Measurements from ENCODE around the gene LAIR1. TPM values are rescaled to one million over a fixed set of nuclear protein-coding genes. Genes with fewer than 3 reads are reported as not detected.

The LAIR1 gene
- polyA plus RNA-seq, 1 of the 3 experiments (the other 2 are of a cell fraction) = not detected

GRCh38 chr19:54408456-54409026 is 43.8 kb upstream of the LAIR1 start:
- no peaks in the 10 kb centered on the region for H3K9me3 ChIP-seq
- no peak overlapping the region for H2AFZ ChIP-seq (ENCODE audit: low read depth)
- no peak overlapping the region for H3K27ac ChIP-seq (ENCODE audit: low read depth in 2 of 2, low read length in 1 of 2)
- H3K9ac ChIP-seq = no peak overlapping the region
- TF ChIP-seq USF2 (IDR thresholded peaks at IDR 0.05; ENCODE audit: borderline replicate concordance, low read depth, low read length) (no peak), PBX3 (IDR thresholded peaks at IDR 0.05) (no peak), MXI1 (IDR thresholded peaks at IDR 0.05; ENCODE audit: low read depth, low read length) (no peak), JUND (IDR thresholded peaks at IDR 0.05) (no peak), SMC3 (IDR thresholded peaks at IDR 0.05; ENCODE audit: low read depth, low read length) (no peak), TCF12 (IDR thresholded peaks at IDR 0.05) (no peak), SIN3A (IDR thresholded peaks at IDR 0.05; ENCODE audit: borderline replicate concordance, low read depth, low read length) (no peak), POLR2AphosphoS5 (IDR thresholded peaks at IDR 0.05; ENCODE audit: low read depth, low read length) (no peak), RAD21 (IDR thresholded peaks at IDR 0.05; ENCODE audit: low read length) (no peak)
- DNase-seq = no peak
- H3K36me3 ChIP-seq (replicated peaks in 1 of 2; ENCODE audit: control insufficient read depth in 1 of 2, insufficient read depth in 2 of 2, low read length in 1 of 2) = no peaks in the 10 kb centered on the region
- H3F3A ChIP-seq (replicated peaks; ENCODE audit: insufficient read depth) = peaks cover 9% of the 10 kb centered on the region
- no peaks in the 10 kb centered on the region for H4K20me1 ChIP-seq (ENCODE audit: insufficient read depth)
- H3K4me3 ChIP-seq (ENCODE audit: low read depth in 2 of 2, low read length in 1 of 2) = no peak overlapping the region
- no peaks in the 10 kb centered on the region for H3K79me2 ChIP-seq (ENCODE audit: insufficient read depth)
- ChIA-PET CTCF (interaction anchor here (2.5 kb wide), 1 partner anchor 18 kb away, joined by 13 read pairs; no protein-coding TSS in a partner anchor), POLR2A (no interaction called here)
- no peaks in the 10 kb centered on the region for H3K9me2 ChIP-seq
- WGBS (ENCODE audit: low lambda C conversion rate) = 37% methylated on average over 9 of the region's 9 CpGs
- H3K27me3 ChIP-seq (ENCODE audit: insufficient read depth) = peaks cover 25% of the 10 kb centered on the region; the same call in 1 of the 2 replicates
- no peak overlapping the region for H3K4me2 ChIP-seq
- H3K4me1 ChIP-seq (ENCODE audit: control insufficient read depth in 1 of 2, insufficient read depth in 2 of 2, low read depth in 1 of 2, low read length in 1 of 2) = no peaks in the 10 kb centered on the region

- peaks cover 9% of the 10 kb centered on the region for H3F3A ChIP-seq (replicated peaks; ENCODE audit: insufficient read depth)
- H3K9ac ChIP-seq = no peak overlapping the region
- no peak overlapping the region for H3K27ac ChIP-seq (ENCODE audit: low read depth in 2 of 2, low read length in 1 of 2)
- H3K79me2 ChIP-seq (ENCODE audit: insufficient read depth) = no peaks in the 10 kb centered on the region
- POLR2A ChIA-PET = no interaction called here
- H3K9me2 ChIP-seq = no peaks in the 10 kb centered on the region
- no peak overlapping the region for H2AFZ ChIP-seq (ENCODE audit: low read depth)
- H3K4me1 ChIP-seq (ENCODE audit: control insufficient read depth in 1 of 2, insufficient read depth in 2 of 2, low read depth in 1 of 2, low read length in 1 of 2) = no peaks in the 10 kb centered on the region
- no peaks in the 10 kb centered on the region for H3K36me3 ChIP-seq (replicated peaks in 1 of 2; ENCODE audit: control insufficient read depth in 1 of 2, insufficient read depth in 2 of 2, low read length in 1 of 2)
- WGBS (ENCODE audit: low lambda C conversion rate) = 26% methylated on average over 7 of the region's 7 CpGs
- peaks cover 31% of the 10 kb centered on the region; the same call in 1 of the 2 replicates for H3K27me3 ChIP-seq (ENCODE audit: insufficient read depth)
- no peaks in the 10 kb centered on the region for H3K9me3 ChIP-seq
- no peak for TF ChIP-seq FOSL2 (IDR thresholded peaks at IDR 0.05; ENCODE audit: borderline replicate concordance, low read depth)
- TF ChIP-seq NRF1 (IDR thresholded peaks at IDR 0.05; ENCODE audit: low read depth, low read length) = no peak
- no peak for TF ChIP-seq RAD21 (IDR thresholded peaks at IDR 0.05; ENCODE audit: low read length)
- no peak for TF ChIP-seq FOXM1 (IDR thresholded peaks at IDR 0.05; ENCODE audit: low read depth)
- no peak for TF ChIP-seq RFX5 (IDR thresholded peaks at IDR 0.05; ENCODE audit: low read length)
- TF ChIP-seq SIN3A (IDR thresholded peaks at IDR 0.05; ENCODE audit: borderline replicate concordance, low read depth, low read length) = no peak
- TF ChIP-seq SMC3 (IDR thresholded peaks at IDR 0.05; ENCODE audit: low read depth, low read length) = no peak
- no peak for TF ChIP-seq MAX (IDR thresholded peaks at IDR 0.05; ENCODE audit: low read depth)
- TF ChIP-seq YY1 (IDR thresholded peaks at IDR 0.05; ENCODE audit: low read depth) = no peak
- no peak for TF ChIP-seq GATA2 (CRISPR knock-in tag; IDR thresholded peaks at IDR 0.05)
- no peak for TF ChIP-seq PBX3 (IDR thresholded peaks at IDR 0.05)
- TF ChIP-seq JUND (IDR thresholded peaks at IDR 0.05) = no peak
- no peak for TF ChIP-seq RXRA (IDR thresholded peaks at IDR 0.05; ENCODE audit: borderline replicate concordance, low read depth)
- no peak for TF ChIP-seq EP300 (IDR thresholded peaks at IDR 0.05; ENCODE audit: borderline replicate concordance in 1 of 2, low read depth in 1 of 2, low read length in 1 of 2)
- H4K20me1 ChIP-seq (ENCODE audit: insufficient read depth) = no peaks in the 10 kb centered on the region
- no peak overlapping the region for H3K4me3 ChIP-seq (ENCODE audit: low read depth in 2 of 2, low read length in 1 of 2)
- CTCF ChIA-PET = interaction anchor here (2.5 kb wide), 1 partner anchor 17 kb away, joined by 13 read pairs; no protein-coding TSS in a partner anchor
- no peak for DNase-seq
- no peak overlapping the region for H3K4me2 ChIP-seq
These were observed 43.0 kb upstream of the LAIR1 start for GRCh38 chr19:54407780-54408179.
